HUES48 (cell line): Measurements from ENCODE around the gene RUVBL2.

Source experiments
- H3K27ac ChIP-seq: one replicate; pipeline ENCODE4 v1.7.0; 2013; ENCODE audit warnings: low read depth, low read length, inconsistent platforms
- H3K27me3 ChIP-seq: 2 replicates; pipeline ENCODE4 v1.6.1; 2013; ENCODE audit warnings: mild to moderate bottlenecking, low read length; ENCODE audit not compliant: control insufficient read depth, insufficient read depth
- H3K36me3 ChIP-seq: 2 replicates; pipeline ENCODE4 v1.6.1; 2013; ENCODE audit warnings: low read length; ENCODE audit not compliant: control insufficient read depth, insufficient read depth
- H3K4me1 ChIP-seq: 2 replicates; pipeline ENCODE4 v1.6.1; 2013; ENCODE audit warnings: mild to moderate bottlenecking, low read length; ENCODE audit not compliant: control insufficient read depth, insufficient read depth
- H3K4me3 ChIP-seq: 2 replicates; pipeline ENCODE4 v1.5.1; 2013; ENCODE audit warnings: mild to moderate bottlenecking, low read depth, low read length
- H3K9ac ChIP-seq: 2 replicates; pipeline ENCODE4 v1.6.1; 2013; ENCODE audit warnings: mild to moderate bottlenecking, low read depth, low read length, moderate library complexity
- H3K9me3 ChIP-seq: 2 replicates; pipeline ENCODE4 v1.6.1; 2013; ENCODE audit warnings: low read length; ENCODE audit not compliant: control insufficient read depth, insufficient read depth

RUVBL2 gene

GRCh38 chr19:48955308-48955958 is 38.3 kb upstream of the RUVBL2 start:
- no peaks in the 10 kb centered on the region for H3K9me3 ChIP-seq
- no peaks in the 10 kb centered on the region for H3K27me3 ChIP-seq
- peaks cover 8% of the 10 kb centered on the region for H3K4me1 ChIP-seq
- H3K27ac ChIP-seq, result peak overlapping the region; percentile 97
- peaks cover 30% of the 10 kb centered on the region for H3K36me3 ChIP-seq
- peak overlapping the region; percentile 94 for H3K9ac ChIP-seq
- peak overlapping the region; percentile 93 for H3K4me3 ChIP-seq

- Histone ChIP-seq H3K4me1 (peaks cover 8% of the 10 kb centered on the region), H3K9ac (no peak overlapping the region), H3K9me3 (no peaks in the 10 kb centered on the region), H3K27ac (no peak overlapping the region), H3K4me3 (no peak overlapping the region), H3K36me3 (peaks cover 30% of the 10 kb centered on the region), H3K27me3 (no peaks in the 10 kb centered on the region)
These were observed 35.7 kb upstream of the RUVBL2 start for GRCh38 chr19:48958006-48958405.

DNA sequence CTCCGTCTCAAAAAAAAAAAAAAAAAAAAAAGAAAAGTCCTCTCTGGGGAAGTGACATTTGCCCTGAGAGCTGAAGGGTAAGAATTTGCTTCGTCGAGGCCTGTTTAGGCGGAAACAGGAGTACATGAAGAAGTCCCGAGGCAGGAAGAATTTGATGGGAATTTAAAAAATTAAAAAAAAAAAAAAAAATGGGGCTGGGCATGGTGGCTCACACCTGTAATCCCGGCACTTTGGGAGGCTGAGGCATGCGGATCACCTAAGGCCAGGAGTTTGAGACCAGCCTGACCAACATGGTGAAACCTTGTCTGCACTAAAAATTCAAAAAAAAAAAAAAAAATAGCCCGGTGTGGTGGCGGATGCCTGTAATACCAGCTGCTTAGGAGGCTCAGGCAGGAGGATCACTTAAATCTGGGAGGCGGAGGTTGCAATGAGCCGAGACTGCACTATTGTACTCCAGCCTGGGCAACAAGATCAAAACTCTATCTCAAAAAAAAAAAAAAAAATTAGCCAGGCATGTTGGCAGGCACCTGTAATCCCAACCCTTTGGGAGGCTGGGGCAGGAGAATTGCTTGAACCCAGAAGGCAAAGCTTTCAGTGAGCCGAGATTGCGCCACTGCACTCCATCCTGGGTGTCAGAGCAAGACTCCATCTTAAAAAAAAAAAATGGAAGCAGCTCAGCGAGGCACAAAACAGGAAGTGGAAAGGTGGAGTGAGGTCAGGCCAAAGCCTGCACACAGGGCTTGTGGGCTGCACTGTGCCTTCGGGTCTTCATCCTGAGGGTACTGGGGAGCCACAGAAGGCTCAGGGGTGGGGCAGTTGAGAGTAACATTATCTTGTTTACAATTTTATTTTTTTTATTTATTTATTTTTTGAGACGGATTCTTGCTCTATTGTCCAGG is 34.1 kb upstream of the RUVBL2 start:
- peaks cover 20% of the 10 kb centered on the region for H3K4me1 ChIP-seq
- no peak overlapping the region for H3K9ac ChIP-seq
- no peak overlapping the region for H3K27ac ChIP-seq
- no peaks in the 10 kb centered on the region for H3K27me3 ChIP-seq
- no peaks in the 10 kb centered on the region for H3K9me3 ChIP-seq
- H3K4me3 ChIP-seq, result no peak overlapping the region
- peaks cover 30% of the 10 kb centered on the region for H3K36me3 ChIP-seq

DNA sequence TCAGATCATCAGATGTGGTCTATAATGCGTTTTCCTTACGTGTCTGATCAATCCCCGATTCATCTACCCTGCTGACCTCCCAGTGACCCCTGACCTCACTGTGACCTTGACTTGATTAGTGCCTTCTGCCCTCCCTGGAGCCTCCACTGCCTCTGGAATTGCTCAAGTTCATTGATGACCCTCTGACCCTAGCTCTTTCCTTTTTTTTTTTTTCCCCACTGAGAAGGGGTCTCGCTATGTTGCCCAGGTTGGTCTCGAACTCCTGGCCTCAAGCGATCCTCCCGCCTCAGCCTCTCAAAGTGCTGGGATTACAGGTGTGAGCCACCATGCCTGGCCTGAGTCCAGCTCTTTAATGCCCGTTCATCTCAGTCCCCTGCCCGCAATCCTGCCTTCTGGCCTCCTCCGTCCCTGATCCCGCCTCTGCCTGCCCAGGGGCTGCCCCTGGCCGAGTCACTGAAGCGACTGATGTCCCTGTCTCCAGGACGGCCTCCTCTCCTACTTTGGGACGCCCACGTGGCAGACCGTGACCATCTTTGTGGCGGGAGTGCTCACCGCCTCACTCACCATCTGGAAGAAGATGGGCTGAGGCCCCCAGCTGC is 32.5 kb upstream of the RUVBL2 start:
- Histone ChIP-seq H3K4me1 (peaks cover 17% of the 10 kb centered on the region), H3K27me3 (no peaks in the 10 kb centered on the region), H3K4me3 (no peak overlapping the region), H3K9me3 (no peaks in the 10 kb centered on the region), H3K27ac (no peak overlapping the region), H3K36me3 (peaks cover 27% of the 10 kb centered on the region), H3K9ac (no peak overlapping the region)

DNA sequence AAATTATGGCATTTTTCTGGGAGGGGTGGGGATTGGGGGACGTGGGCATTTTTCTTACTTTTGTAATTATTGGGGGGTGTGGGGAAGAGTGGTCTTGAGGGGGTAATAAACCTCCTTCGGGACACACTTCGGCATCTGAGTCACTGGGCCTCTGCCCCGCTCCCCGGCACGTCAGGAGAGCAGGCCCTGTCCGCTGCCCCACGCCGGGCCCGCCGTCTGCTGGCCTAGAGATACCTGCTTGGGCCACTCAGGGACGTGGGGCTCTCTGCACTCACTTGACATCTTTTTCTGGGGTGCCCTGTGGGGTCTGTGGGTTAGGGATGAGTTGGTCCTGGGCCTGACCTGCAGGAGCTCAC is 32.0 kb upstream of the RUVBL2 start:
- Histone ChIP-seq H3K9ac (no peak overlapping the region), H3K36me3 (peaks cover 27% of the 10 kb centered on the region), H3K27ac (peak overlapping the region; percentile 42), H3K9me3 (no peaks in the 10 kb centered on the region), H3K27me3 (no peaks in the 10 kb centered on the region), H3K4me1 (peaks cover 19% of the 10 kb centered on the region), H3K4me3 (no peak overlapping the region)

DNA sequence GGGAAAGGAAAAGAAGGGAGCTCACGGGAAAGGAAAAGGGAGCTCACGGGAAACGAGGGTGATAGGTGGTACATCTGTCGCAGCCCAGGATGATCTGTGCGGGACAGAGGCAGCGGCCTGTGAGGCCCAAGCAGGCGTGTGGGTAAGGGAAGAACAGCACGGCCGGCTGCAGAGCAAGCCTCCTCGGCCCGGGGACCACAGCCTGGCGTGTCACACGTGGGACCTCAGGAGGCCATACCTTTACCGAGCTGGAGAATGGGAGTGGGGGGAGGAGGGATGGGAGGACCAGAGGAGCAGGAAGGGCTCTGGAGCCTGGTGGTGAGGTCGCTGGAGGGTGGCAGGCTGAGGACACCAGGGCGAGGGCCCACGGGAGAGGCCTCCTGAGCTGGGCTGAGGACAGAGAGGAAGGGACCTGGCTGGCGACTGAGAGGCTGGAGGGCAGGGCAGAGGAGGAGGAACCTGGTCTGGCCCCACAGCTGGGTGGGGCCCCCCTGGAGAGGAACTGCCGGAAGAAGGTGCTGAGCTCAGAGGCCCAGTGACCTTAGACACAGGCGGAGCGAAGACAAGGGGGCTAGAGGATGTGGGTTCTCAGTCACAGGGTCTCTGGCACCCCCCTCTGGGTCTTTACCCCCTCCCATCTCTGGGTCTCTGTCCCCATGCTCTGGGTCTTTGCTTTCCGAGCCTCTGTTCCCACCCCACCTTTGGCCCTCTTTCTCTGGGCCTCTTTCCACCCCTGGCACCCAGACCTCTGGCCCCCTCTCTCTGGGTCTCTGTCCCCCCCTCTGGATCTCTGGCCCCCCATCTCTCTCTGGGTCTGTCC is 31.4 kb upstream of the RUVBL2 start:
- H3K9ac ChIP-seq, result no peak overlapping the region; the same call in 1 of the 2 replicates
- H3K9me3 ChIP-seq, result no peaks in the 10 kb centered on the region
- H3K4me3 ChIP-seq, result no peak overlapping the region
- H3K36me3 ChIP-seq, result peaks cover 27% of the 10 kb centered on the region
- peaks cover 19% of the 10 kb centered on the region for H3K4me1 ChIP-seq
- H3K27me3 ChIP-seq, result no peaks in the 10 kb centered on the region
- peak overlapping the region; percentile 86 for H3K27ac ChIP-seq

GRCh38 chr19:48962849-48963165 is 30.9 kb upstream of the RUVBL2 start:
- no peak overlapping the region for H3K9ac ChIP-seq
- peaks cover 19% of the 10 kb centered on the region for H3K4me1 ChIP-seq
- H3K9me3 ChIP-seq, result no peaks in the 10 kb centered on the region
- H3K27ac ChIP-seq, result peak overlapping the region; percentile 86
- H3K36me3 ChIP-seq, result peaks cover 22% of the 10 kb centered on the region
- H3K27me3 ChIP-seq, result no peaks in the 10 kb centered on the region
- H3K4me3 ChIP-seq, result no peak overlapping the region

DNA sequence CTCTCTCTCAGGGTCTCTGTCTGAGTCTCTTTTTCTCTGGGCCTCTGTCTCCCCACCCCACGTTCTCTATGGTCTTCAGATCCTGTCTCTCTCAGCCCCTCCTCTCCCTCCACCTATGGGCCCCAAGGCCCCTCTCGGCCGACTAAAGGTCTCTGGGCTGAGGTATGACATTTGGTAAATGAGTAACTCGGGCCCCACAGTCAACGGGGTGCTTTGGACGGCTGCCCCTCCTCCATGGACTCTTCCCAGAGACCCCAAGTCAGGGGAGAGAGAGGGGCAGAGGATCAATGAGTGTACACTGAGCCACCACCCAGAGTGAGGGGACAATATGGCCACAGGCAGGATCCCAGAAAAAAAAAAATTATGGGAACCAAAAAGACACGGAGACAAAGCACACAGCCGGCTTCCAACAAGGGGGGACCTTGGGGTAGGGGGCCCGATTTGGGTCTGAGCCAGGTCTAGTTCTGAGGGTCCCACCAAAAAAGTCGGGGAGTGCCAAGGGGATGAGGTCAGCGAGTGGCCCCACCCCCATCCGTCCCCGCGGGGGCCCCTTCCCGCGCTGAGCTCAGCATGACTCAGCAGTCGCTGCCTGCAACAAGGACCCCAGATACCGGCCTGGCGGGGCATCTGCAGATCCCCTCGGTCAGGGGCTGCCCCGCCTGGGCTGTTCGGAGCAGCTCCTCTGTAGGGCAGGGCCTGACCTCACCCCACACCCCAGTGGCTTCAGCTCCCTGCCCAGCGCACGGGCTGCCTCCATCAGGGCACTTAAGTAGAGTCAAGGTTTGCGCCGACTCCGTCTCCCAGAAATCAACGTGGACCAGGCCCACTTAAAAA is 30.1 kb upstream of the RUVBL2 start:
- Histone ChIP-seq H3K9ac (peak overlapping the region; percentile 79), H3K27me3 (no peaks in the 10 kb centered on the region), H3K4me1 (peaks cover 19% of the 10 kb centered on the region), H3K9me3 (no peaks in the 10 kb centered on the region), H3K36me3 (peaks cover 20% of the 10 kb centered on the region), H3K4me3 (peak overlapping the region; percentile 41), H3K27ac (peak overlapping the region; percentile 86)

DNA sequence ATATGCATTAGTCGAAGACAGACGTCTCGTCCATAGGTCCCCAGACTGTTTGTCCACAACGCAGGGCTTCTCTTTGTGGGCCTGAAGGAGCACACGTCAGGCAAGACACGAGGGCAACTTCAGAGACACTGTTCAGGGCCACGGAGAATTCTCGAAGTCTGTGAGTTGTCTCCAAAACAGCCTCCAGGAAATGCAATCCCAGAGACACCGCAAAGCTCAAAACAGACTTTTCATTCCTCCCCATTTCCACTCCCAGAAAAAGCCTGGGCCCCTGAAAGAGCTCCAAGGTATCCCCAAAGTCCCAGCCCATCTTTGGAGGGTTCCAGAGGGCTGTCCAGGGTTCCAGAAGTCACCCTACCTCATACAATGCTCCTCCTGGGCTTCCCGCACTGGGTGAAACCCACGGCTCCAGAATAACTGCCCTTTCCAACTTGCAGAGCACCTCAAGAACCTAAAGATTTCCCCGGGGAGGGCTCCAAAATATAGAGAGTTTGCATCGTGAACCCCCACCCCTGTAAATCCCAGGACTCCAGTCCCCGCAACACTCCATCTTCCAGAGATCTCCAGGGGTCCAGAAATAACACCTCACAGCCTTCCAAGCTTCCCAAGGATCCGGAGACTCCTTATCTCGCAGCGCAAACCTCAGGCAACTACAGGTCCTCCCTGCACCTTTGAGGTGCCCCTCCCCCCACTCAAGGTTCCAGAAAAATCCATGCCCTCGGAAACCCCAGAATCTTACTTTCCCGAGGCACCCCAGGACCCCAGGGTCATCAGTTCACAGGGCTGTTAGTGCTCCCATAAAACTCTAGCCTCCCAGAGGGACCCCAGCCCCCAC is 29.3 kb upstream of the RUVBL2 start:
- peak overlapping the region; percentile 86 for H3K27ac ChIP-seq
- H3K4me3 ChIP-seq, result peak overlapping the region; percentile 41
- H3K9ac ChIP-seq, result peak overlapping the region; percentile 79
- peaks cover 19% of the 10 kb centered on the region for H3K4me1 ChIP-seq
- peaks cover 25% of the 10 kb centered on the region for H3K36me3 ChIP-seq
- H3K27me3 ChIP-seq, result no peaks in the 10 kb centered on the region
- no peaks in the 10 kb centered on the region for H3K9me3 ChIP-seq
